Renal pelvis (tissue), 12 donors: ENCODE data around the gene TRAPPC1. TPM values are rescaled to one million over a fixed set of nuclear protein-coding genes. Genes with fewer than 3 reads are reported as not detected.
"Not testable (repeated sequence)": the region's sequence is repeated elsewhere in the genome, so short reads cannot be mapped to it uniquely, and the experiment has no call there.

ENCODE experiments used
- DNase-seq: peaks from one replicate; pipeline ENCODE4 v3.0.0-alpha.2; 2013
- long read RNA-seq, 16 experiments: transcript quantifications; one replicate each; lab custom pipeline, GENCODE V29; 2026
- polyA plus RNA-seq, 3 donors: library from polyadenylated mRNA; unstranded; fragments of 120-200 nt; gene quantifications; one replicate each; pipeline ENCODE4 v1.2.1, GENCODE V29; 2013; ENCODE audit not compliant: insufficient read length in 3 of 3

The TRAPPC1 gene
- polyA plus RNA-seq: 100 to 1,000 TPM; 131 to 158 (median 133) TPM
- long read RNA-seq, donor 1, transcript TRAPPC1-202 (5 exons, 759 nt): minor isoform, 7 of 68 reads
- long read RNA-seq, donor 1, transcript TRAPPC1-201 (4 exons, 811 nt): major isoform, 47 of 68 reads
- long read RNA-seq, donor 1, partial matches to known transcripts: 5 of 68 reads
- long read RNA-seq, donor 1, other reads (novel, unspliced or antisense): 7 of 68 reads
- long read RNA-seq, donor 2, transcript TRAPPC1-201 (4 exons, 811 nt): major isoform, 79 of 112 reads
- long read RNA-seq, donor 2, transcript TRAPPC1-202 (5 exons, 759 nt): minor isoform, 13 of 112 reads
- long read RNA-seq, donor 2, partial matches to known transcripts: 15 of 112 reads
- long read RNA-seq, donor 2, other reads (novel, unspliced or antisense): 5 of 112 reads
- long read RNA-seq, donor 3, transcript TRAPPC1-201 (4 exons, 811 nt): major isoform, 57 of 72 reads
- long read RNA-seq, donor 3, transcript TRAPPC1-202 (5 exons, 759 nt): minor isoform, 14 of 72 reads
- long read RNA-seq, donor 3, partial matches to known transcripts: 0 of 72 reads
- long read RNA-seq, donor 3, other reads (novel, unspliced or antisense): 0 of 72 reads
- long read RNA-seq, donor 4, transcript TRAPPC1-201 (4 exons, 811 nt): major isoform, 84 of 121 reads
- long read RNA-seq, donor 4, transcript TRAPPC1-202 (5 exons, 759 nt): minor isoform, 14 of 121 reads
- long read RNA-seq, donor 4, partial matches to known transcripts: 5 of 121 reads
- long read RNA-seq, donor 4, other reads (novel, unspliced or antisense): 14 of 121 reads
- long read RNA-seq, donor 5, transcript TRAPPC1-202 (5 exons, 759 nt): minor isoform, 7 of 46 reads
- long read RNA-seq, donor 5, transcript TRAPPC1-201 (4 exons, 811 nt): major isoform, 39 of 46 reads
- long read RNA-seq, donor 5, partial matches to known transcripts: 0 of 46 reads
- long read RNA-seq, donor 5, other reads (novel, unspliced or antisense): 0 of 46 reads
- long read RNA-seq, donor 6, transcript TRAPPC1-202 (5 exons, 759 nt): minor isoform, 18 of 67 reads
- long read RNA-seq, donor 6, transcript TRAPPC1-201 (4 exons, 811 nt): major isoform, 43 of 67 reads
- long read RNA-seq, donor 6, partial matches to known transcripts: 6 of 67 reads
- long read RNA-seq, donor 6, other reads (novel, unspliced or antisense): 0 of 67 reads
- long read RNA-seq, donor 7, transcript TRAPPC1-201 (4 exons, 811 nt): major isoform, 78 of 98 reads
- long read RNA-seq, donor 7, transcript TRAPPC1-202 (5 exons, 759 nt): minor isoform, 9 of 98 reads
- long read RNA-seq, donor 7, partial matches to known transcripts: 0 of 98 reads
- long read RNA-seq, donor 7, other reads (novel, unspliced or antisense): 7 of 98 reads
- long read RNA-seq, donor 8, transcript TRAPPC1-201 (4 exons, 811 nt): major isoform, 26 of 31 reads
- long read RNA-seq, donor 8, partial matches to known transcripts: 0 of 31 reads
- long read RNA-seq, donor 8, other reads (novel, unspliced or antisense): 0 of 31 reads
- long read RNA-seq, donor 9, transcript TRAPPC1-201 (4 exons, 811 nt): major isoform, 74 of 95 reads
- long read RNA-seq, donor 9, transcript TRAPPC1-202 (5 exons, 759 nt): minor isoform, 16 of 95 reads
- long read RNA-seq, donor 9, partial matches to known transcripts: 5 of 95 reads
- long read RNA-seq, donor 9, other reads (novel, unspliced or antisense): 0 of 95 reads
- long read RNA-seq, donor 10, transcript TRAPPC1-201 (4 exons, 811 nt): major isoform, 63 of 91 reads
- long read RNA-seq, donor 10, transcript TRAPPC1-202 (5 exons, 759 nt): minor isoform, 8 of 91 reads
- long read RNA-seq, donor 10, partial matches to known transcripts: 9 of 91 reads
- long read RNA-seq, donor 10, other reads (novel, unspliced or antisense): 8 of 91 reads
- long read RNA-seq, donor 11, transcript TRAPPC1-201 (4 exons, 811 nt): major isoform, 37 of 56 reads
- long read RNA-seq, donor 11, transcript TRAPPC1-202 (5 exons, 759 nt): minor isoform, 11 of 56 reads
- long read RNA-seq, donor 11, partial matches to known transcripts: 0 of 56 reads
- long read RNA-seq, donor 11, other reads (novel, unspliced or antisense): 6 of 56 reads
- long read RNA-seq, donor 12, transcript TRAPPC1-202 (5 exons, 759 nt): minor isoform, 17 of 100 reads
- long read RNA-seq, donor 12, transcript TRAPPC1-201 (4 exons, 811 nt): major isoform, 70 of 100 reads
- long read RNA-seq, donor 12, partial matches to known transcripts: 7 of 100 reads
- long read RNA-seq, donor 12, other reads (novel, unspliced or antisense): 5 of 100 reads
- long read RNA-seq, donor 13, transcript TRAPPC1-201 (4 exons, 811 nt): major isoform, 34 of 51 reads
- long read RNA-seq, donor 13, partial matches to known transcripts: 12 of 51 reads
- long read RNA-seq, donor 13, other reads (novel, unspliced or antisense): 0 of 51 reads
- long read RNA-seq, donor 14: 0 reads
- long read RNA-seq, donor 15: 0 reads
- long read RNA-seq, donor 16, transcript TRAPPC1-201 (4 exons, 811 nt): major isoform, 87 of 104 reads
- long read RNA-seq, donor 16, transcript TRAPPC1-202 (5 exons, 759 nt): minor isoform, 11 of 104 reads
- long read RNA-seq, donor 16, partial matches to known transcripts: 6 of 104 reads
- long read RNA-seq, donor 16, other reads (novel, unspliced or antisense): 0 of 104 reads

DNA sequence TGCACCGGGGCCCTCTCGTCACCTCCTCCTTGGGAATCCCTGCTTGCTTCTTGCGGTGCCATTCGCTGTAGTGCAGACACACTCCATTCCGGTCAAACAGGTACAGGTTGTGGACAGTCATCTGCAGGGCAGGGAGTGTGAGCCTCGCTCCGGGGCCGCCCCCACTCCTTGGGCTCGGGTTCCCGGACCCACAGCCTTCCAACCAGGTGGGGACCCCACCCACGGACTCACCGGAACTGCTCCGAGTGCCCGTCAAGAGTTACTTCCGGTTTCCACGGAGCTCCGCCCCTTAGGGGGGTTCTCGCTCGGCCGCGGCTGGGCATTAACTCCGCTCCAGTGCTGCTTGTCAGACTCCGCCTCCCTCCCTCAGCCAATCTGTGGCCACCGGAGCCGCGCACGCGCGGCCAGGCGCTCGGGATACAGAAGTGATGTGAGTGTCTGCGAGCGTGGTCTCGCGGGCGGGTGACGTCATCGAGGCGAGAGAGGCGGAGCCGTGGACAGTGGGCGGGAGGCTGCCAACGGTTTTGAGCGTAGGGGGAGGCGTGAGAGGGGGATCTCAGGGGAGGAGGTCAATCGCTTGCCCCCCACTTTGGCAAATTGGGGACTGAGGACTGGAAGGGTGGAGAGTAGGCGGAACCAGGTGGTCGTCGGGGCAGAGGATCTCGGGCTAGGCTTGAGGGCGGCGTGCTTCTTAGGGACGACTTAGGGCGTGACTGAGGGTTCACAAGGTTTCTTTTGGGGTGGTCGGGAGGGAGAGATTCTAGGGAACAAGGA lies at the start of gene TRAPPC1, which contains the start of gene CNTROB:
TSS of gene TRAPPC1 (minus strand) at position 238 of the 774 bp plus-strand sequence. CDS start at position 121, 117 bp downstream.
TSS of gene CNTROB (plus strand) at position 498 of the 774 bp plus-strand sequence. CDS start 874 bp downstream, outside the sequence.
- peak; percentile 99 for DNase-seq

DNA sequence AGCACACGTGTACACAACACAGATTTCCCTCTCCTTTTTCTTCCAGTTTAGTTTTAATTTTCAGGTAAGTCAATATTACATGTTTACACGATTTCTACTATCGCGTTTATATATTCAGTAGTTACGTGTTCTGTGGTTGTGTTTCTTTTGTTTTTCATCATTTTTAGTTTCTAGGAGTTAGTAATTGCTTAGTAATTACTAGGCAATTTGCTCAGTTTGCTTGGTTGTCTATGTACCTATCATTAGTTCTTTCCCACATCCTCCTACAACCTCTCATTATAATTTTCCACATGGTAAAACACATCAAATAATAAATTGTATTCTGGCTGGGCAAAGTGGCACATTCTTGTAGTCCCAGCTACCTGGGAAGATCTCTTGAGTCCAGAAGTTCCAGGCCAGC lies 46.1 kb upstream of the TRAPPC1 start:
- no peak for DNase-seq

DNA sequence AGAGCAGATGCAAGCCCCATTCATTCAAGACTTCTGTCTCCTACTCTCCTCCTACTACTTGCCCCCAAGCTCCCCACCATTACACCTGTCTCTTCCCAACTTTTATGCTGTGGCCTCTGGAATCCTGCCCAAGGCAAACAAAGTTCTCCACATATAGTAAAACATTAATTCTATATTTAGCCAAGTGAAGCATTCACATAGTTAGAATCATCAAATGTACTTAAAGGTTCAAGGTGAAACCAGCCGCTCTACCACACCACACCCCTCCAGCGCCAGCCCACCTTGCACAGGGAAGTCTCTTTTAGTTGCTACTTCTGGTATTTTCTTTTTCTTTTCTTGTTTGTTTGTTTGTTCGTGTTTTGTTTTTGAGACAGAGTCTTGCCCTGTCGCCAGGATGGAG lies 45.3 kb upstream of the TRAPPC1 start:
- no peak for DNase-seq

DNA sequence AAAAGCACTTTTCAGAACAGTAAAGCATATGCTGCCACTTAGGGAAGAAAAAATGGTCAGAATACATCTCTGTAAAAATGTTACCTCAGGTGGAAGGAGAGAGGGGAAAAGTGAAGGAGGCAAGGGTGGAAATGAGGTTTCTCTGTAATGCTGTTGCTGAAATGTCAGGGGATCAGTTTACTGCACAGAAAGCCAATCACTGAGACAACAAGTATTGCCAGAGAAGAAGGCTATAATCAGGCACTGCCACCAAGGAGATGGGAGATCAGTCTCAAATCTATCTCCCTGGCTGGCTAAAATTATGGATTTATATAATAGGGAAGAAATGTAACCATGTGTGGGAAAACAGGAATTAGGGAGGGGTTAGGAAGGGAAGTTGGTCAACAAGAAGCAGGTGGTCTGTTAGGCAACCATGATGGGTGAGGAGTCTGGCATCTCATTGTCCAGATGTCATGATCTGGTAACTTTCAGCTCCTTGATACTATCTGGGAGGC lies 42.9 kb upstream of the TRAPPC1 start:
- DNase-seq: no peak

DNA sequence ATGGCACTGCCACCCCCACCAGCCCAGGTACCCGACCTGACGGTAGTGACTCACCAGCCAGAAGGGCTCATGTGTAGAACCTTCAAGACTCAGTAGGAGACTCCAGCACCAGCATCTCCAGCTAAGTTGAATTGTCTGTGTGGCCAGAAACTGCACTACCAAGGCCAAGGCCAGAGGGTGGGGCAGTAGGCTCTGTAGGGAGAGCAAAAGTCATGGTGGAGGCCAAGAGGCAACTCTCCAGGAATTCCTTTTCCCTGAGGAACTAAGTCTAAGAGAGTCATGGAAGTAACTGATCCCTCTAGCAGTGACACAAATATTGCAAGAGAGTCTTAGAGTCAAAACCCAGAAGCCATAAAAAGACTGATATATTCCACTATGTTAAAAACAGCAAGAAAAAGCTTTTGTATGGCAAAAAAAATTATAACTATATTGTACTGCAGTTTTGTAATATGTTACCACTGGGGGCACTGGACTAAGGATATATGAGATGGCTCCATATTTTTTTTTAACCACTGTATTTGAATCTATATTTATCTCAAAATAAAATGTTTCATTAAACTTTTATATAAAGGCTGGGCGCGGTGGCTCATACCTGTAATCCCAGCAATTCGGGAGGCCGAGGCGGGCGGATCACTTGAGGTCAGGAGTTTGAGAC lies 40.5 kb upstream of the TRAPPC1 start:
- DNase-seq: no peak

DNA sequence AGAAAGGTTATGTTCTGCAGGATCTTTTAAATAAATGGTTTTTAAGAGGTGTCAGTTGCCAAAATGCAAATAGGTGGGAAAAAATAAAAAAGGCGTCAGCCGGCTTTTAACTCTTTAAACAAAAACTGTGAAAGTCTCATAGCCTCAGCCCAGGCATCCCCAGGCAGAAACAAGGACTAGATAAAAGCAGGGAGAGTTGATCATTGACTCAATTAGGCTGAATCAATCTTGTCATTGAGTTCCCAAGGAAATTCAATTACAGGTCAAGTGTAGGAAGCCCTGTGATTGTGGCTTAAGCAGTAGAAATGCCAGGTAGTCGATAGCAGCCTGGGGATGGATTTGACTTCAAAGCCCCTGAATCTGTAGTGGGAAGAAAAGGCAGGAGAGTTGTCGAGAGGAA lies 39.9 kb upstream of the TRAPPC1 start:
- no peak for DNase-seq

DNA sequence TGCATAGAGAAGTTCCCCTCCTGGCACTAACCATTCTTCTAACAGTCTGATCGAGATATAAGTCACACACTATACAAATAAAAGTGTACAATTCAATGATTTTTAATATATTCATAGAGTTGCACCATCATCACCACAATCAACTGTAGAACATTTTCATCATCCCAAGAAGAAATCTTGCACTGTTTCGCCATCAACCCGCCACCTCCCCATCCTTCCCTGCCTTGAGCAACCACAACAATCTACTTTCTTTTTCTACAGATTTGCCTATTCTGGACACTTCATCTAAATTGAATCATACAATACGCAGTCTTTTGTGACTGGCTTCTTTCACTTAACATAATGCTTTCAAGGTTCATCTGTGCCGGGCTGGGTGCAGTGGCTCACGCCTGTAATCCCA lies 37.7 kb upstream of the TRAPPC1 start:
- DNase-seq: no peak

DNA sequence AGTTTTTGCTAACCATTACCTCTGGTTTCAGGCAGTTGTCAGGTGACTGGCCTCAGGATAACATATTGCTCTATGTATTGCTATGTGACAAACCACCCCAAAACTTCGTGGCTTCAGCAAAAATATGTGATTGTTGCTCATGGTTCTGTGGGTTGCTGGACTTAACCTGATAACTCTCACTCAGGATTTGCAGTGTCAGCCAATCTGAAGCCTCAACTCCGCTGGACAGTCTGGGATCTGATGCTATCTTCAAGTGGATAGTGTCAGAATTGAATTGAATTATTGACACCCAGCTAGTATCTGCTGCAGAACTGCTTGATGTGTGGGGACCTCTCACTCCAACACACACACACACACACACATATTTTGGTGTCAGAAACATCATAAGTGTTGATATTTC lies 36.0 kb upstream of the TRAPPC1 start:
- DNase-seq: no peak

DNA sequence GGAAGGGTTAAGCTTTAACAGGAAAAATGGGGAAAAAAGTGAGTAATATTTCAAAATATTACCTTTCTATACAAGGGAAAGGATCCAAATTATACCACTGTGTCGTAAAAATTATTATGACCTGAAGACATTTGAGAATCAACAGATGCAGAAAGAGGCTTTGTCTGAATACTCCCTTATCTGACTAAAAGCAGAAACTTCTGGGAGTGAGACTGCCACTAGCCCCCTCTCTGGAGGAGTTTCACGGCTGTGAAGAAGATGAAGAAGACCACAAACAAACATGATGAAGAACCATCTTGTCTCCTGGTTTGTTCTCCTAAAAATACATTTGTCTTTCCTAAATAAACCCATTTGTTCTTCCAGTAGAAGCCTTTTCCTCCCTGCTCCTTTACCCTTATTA lies 29.7 kb upstream of the TRAPPC1 start:
- no peak for DNase-seq

- no peak for DNase-seq
Measured at GRCh38 chr17:7959503-7960253, 27.9 kb upstream of the TRAPPC1 start.

DNA sequence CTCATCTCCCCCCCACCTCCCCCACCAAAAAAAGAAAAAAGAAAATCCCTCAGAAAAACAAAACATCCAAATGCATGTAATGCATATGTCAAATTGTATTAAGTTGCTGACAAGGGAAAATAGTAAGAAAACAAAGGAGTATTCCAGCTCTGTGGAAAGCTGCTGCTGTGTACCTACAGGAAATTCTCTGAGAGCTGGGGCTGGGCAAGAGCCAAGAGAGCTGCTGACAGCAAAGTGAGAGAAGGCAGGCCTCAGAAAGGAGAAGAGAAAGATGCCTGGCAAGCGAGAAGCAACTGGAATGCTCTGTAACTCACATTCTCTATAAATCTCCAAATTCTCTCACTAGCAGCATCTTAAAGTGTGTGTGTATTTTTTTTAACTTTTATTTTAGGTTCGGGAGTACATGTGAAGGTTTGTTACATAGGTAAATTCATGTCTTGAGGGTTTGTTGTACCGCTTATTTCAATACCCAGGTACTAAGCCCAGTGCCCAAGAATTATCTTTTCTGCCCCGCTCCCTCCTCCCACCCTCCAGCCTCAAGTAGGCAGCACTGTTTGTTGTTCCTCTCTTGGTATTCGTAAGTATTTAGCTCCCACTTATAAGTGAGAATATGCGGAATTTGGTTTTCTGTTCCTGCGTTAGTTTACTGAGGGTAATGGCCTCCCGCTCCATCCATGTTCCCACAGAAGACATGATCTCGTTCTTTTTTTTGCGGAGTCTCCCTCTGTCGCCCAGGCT lies 24.7 kb upstream of the TRAPPC1 start:
- peak; percentile 27 for DNase-seq

GRCh38 chr17:7955414-7956227 lies 23.9 kb upstream of the TRAPPC1 start:
- DNase-seq: no peak

DNA sequence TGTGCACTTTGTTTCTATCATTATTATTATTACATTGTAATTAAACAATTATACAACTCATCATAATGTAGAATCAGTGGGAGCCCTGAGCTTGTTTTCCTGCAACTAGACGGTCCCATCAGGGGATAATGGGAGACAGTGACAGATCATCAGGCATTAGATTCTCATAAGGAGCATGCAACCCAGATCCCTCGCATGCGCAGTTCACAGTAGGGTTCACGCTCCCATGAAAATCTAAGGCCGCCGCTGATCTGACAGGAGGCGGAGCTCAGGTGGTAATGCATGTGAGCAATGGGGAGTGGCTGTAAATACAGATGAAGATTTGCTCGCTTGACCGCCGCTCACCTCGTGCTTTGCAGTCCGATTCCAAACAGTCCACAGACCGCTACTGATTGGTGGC lies 21.5 kb upstream of the TRAPPC1 start:
- not testable (repeated sequence) for DNase-seq

- DNase-seq: no peak
Measured at GRCh38 chr17:7951143-7951792, 19.5 kb upstream of the TRAPPC1 start.
